B cell (primary cell): Measurements from ENCODE around the gene CMYA5.

Source experiments
- EZH2 ChIP-seq: IDR thresholded peaks from 2 replicates; pipeline ENCODE4 v1.6.1; 2012; ENCODE audit warnings: borderline replicate concordance, low read depth, mild to moderate bottlenecking, moderate library complexity, low read length; ENCODE audit not compliant: insufficient read depth, poor library complexity, severe bottlenecking
- TF ChIP-seq, protein P1 (sequence below): fragments of 200-600 bp; IDR thresholded peaks from one replicate; pipeline ENCODE4 v1.8.0; 2022; ENCODE audit warnings: antibody characterized with exemption, mild to moderate bottlenecking

DNA sequence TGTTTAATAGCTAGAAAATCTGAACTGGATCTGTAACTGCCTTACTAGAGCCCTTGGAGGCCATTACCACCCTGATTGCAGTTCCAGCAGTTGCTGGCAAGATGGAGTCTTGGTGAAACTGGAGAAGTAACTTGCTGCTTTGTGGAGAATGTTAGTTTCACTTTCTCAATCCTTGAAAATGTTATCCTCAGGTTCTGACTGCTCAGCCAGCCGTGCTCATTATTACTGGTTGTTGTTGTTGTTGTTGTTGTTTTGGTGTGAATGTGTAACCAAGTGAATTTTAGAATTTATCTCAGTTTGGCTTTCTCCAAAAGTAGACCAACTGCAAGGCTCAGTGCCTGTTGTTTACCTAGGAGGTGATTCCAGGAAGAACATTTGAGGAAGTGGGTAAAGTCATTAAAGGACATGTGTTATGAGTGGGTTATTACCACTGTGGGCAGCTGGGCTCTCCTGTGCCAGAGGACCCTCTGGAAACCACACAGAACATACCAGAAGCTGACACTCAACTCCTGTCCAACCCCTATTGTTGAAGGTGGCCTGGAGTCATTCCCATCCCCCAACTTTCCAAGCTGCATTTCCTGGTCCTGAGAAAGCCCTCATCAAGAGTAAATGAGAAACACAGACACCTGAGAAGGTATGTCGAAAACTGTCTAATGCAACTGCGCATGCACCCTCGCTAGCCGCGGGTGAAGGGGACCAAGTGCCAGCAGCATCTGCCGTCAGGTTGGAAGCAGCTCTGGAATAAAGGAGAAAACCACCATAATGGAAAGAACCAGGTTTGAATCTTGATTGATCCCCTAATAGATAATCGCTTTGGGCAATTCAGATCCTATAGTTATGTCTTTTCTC lies 111.6 kb downstream of the CMYA5 start:
- TF ChIP-seq, protein P1, sequence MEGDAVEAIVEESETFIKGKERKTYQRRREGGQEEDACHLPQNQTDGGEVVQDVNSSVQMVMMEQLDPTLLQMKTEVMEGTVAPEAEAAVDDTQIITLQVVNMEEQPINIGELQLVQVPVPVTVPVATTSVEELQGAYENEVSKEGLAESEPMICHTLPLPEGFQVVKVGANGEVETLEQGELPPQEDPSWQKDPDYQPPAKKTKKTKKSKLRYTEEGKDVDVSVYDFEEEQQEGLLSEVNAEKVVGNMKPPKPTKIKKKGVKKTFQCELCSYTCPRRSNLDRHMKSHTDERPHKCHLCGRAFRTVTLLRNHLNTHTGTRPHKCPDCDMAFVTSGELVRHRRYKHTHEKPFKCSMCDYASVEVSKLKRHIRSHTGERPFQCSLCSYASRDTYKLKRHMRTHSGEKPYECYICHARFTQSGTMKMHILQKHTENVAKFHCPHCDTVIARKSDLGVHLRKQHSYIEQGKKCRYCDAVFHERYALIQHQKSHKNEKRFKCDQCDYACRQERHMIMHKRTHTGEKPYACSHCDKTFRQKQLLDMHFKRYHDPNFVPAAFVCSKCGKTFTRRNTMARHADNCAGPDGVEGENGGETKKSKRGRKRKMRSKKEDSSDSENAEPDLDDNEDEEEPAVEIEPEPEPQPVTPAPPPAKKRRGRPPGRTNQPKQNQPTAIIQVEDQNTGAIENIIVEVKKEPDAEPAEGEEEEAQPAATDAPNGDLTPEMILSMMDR = no peak
- no peak for TF ChIP-seq EZH2
